Fibroblast of mammary gland (primary cell): ENCODE measurements around the gene PPP4R4.

Source experiments
- DNase-seq: peaks from one replicate; pipeline ENCODE4 v3.0.0-alpha.2; 2010; ENCODE audit warnings: low read depth
- H3K4me3 ChIP-seq: 2 replicates; pipeline ENCODE4 v1.5.1; 2011; ENCODE audit warnings: low read depth, mild to moderate bottlenecking, low read length, moderate library complexity; ENCODE audit not compliant: control insufficient read depth
- CTCF ChIP-seq: conservative IDR thresholded peaks from 2 replicates; pipeline ENCODE4 v1.5.1; 2011; ENCODE audit warnings: low read depth, low read length, inconsistent platforms; ENCODE audit not compliant: control insufficient read depth, insufficient read depth

PPP4R4 gene

DNA sequence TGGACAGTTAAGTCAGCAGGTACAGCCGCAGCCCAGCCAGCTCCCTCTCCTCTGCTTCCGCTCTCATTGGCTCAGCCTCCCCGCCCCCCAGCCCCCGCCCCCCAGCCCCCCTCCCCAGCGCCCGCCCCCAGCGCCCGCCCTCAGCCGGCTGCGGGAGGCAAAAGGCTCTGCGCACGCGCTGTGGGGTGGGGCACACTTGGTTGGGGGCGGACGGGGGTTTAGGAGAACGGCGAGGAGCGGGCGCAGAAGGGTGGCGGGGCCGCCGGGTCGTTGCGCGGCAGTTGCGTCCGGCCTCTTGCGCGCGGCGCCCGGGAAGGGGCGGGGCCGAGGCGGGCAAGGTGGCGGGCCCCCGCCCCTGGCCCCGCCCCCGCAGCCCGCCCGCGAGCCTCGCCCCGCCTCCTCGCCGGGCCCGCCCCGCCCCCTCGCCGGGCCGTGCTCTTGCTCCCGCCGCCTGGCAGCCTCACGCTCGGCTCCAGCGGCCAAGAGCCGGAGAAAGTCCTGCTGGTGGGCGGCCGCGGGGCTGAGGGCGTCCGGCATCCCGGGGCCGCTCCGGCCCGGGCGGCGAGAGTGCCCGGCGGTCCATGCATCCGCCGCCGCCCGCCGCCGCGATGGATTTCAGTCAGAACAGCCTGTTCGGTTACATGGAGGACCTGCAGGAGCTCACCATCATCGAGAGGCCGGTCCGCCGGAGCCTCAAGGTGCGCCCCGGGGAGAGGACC lies at the start of gene PPP4R4:
Gene PPP4R4, plus strand, starts transcription at position 438 of the 719 bp plus-strand sequence. Its CDS starts 144 bp downstream, at position 582.
- TF ChIP-seq CTCF, result no peak
- DNase-seq, result peak; percentile 54
- H3K4me3 ChIP-seq, result peak within 1 kb of the TSS; percentile 43

GRCh38 chr14:94124582-94125377 lies 49.3 kb upstream of the PPP4R4 start:
- no peak overlapping the region for H3K4me3 ChIP-seq
- no peak for DNase-seq
- TF ChIP-seq CTCF, result no peak

GRCh38 chr14:94125659-94126418 lies 48.3 kb upstream of the PPP4R4 start:
- DNase-seq, result no peak
- no peak for TF ChIP-seq CTCF
- no peak overlapping the region for H3K4me3 ChIP-seq

- no peak for TF ChIP-seq CTCF
- H3K4me3 ChIP-seq, result no peak overlapping the region
- DNase-seq, result no peak
Observed at GRCh38 chr14:94126419-94126677, 47.8 kb upstream of the PPP4R4 start.

DNA sequence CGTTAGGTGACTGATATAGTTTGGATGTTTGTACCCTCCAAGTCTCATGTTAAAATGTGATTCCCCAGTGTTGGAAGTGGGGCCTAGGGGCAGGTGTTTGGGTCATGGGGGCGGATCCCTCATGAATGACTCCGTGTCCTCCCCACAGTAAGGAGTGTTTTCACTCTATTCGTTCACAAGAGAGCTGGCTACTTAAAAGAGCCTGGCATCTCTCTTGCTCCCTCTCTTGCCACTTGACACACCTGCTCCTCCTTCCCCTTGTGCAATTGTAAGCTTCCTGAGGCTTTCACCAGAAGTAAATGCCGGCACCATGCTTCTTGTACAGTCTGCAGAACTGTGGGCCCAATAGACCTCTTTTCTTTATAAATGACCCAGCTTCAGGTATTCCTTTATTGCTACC lies 47.3 kb upstream of the PPP4R4 start:
- DNase-seq, result no peak
- no peak for TF ChIP-seq CTCF
- no peak overlapping the region for H3K4me3 ChIP-seq

DNA sequence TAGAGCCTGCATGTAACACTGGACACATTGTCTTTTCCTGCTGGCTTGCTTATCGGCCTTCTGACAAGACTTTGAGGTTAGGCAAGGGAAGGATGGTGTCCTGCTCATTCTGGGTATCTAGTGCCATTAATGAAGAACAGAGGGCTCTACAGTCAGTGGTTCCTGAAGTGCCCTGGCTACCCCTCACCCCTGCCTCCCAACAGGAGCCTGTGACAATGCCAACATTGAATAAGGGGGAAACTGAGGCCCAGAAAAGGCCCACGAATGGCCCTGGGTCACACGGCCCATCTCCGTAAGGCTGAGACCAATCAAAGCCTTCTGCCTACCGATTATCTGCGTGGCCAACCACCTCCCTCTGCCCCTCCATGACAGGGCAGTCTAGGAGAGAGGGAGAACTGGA lies 46.8 kb upstream of the PPP4R4 start:
- TF ChIP-seq CTCF, result no peak
- H3K4me3 ChIP-seq, result no peak overlapping the region
- no peak for DNase-seq
